GM19324 (cell line): Measurements from ENCODE around the gene PTPN9.
A peak's percentile ranks its signal among the peaks of the same experiment; 100 is the strongest.
"Not testable (repeated sequence)": the region's sequence is repeated elsewhere in the genome, so short reads cannot be mapped to it uniquely, and the experiment has no call there.

Experiments used
- ATAC-seq: cut with Tn5 transposase; IDR thresholded peaks from one replicate; pipeline ENCODE4 v1.9.1; 2021; ENCODE audit warnings: mild to moderate bottlenecking, moderate library complexity; ENCODE audit not compliant: unreplicated experiment, low FRiP score

PTPN9 gene

DNA sequence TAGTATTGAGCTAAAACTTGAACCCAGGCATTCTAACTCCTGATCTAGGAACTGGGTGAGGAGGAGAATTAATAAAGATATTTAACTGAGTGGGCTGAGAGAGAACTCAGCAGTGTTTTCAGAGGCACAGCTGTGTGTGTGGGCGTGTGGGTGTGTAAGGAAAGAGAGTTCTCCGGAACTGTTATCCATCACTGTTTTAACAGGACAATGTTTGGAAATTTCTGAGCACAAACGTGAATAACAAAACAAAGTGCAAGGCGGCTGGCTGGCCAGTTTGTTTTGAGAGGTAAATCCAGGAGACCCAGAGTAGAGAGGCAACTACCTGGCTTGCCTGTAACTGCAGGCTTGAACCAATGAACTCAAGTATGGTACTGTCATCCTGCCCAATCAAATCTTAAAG lies 5.0 kb upstream of the PTPN9 start:
- ATAC-seq, result no peak

DNA sequence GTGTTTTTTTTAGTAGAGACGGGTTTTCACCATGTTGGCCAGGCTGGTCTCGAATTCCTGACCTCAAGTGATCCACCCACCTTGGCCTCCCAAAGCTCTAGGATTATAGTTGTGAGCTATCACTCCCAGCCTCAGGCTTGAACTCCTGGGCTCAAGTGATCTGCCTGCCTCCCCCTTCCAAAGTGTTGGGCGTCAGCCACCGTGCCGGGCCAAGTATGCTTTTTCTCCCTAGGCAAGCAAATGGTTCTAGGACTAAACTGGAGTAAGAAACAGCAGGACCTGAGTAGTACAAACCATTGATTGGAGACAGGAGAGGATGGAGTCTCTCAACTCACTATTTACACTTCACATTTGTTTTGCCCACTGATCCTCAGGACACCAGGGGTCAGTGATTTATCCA lies 4.6 kb upstream of the PTPN9 start:
- ATAC-seq, result no peak

- not testable (repeated sequence) for ATAC-seq
These were observed 3.8 kb upstream of the PTPN9 start for GRCh38 chr15:75582943-75583342.

DNA sequence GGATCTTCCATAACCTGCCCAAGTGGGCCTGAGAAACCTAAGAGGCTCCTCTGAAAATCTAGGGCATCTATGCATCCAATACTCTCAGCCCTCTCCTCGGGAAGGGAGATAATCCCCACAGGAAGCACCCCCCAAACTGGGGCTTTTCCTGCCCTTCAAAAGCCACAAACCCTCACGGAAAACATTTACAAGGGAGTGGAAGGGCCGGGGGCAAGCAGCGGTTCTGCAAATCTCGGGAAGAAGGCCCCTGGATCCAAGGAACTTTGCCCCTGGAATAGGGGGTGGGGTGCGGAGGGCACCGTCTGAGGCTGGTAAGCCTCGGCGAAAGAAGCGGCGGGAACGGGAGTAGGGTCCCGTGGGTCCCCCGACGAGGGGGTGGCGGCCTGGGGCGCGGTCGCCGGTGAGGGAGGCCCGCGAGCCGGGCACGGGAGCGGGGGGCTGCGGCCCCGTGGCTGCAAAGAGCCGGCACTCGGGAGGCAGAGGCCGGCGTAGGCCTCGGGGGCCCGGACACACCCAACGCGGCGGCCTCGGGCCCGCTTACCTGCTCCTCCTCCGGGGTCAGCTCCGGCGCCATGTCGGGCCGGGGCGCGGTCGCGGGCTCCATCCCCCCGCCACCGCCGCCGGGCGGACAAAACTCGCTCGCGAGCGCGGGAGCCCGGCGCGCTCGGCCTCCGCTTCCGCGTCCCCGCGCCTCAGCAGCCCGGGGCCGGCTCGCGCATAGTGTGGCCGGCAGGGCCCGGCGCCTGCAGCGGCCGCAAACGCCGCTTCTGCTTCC lies 755 bp downstream of the PTPN9 start:
- peak; percentile 55 for ATAC-seq

DNA sequence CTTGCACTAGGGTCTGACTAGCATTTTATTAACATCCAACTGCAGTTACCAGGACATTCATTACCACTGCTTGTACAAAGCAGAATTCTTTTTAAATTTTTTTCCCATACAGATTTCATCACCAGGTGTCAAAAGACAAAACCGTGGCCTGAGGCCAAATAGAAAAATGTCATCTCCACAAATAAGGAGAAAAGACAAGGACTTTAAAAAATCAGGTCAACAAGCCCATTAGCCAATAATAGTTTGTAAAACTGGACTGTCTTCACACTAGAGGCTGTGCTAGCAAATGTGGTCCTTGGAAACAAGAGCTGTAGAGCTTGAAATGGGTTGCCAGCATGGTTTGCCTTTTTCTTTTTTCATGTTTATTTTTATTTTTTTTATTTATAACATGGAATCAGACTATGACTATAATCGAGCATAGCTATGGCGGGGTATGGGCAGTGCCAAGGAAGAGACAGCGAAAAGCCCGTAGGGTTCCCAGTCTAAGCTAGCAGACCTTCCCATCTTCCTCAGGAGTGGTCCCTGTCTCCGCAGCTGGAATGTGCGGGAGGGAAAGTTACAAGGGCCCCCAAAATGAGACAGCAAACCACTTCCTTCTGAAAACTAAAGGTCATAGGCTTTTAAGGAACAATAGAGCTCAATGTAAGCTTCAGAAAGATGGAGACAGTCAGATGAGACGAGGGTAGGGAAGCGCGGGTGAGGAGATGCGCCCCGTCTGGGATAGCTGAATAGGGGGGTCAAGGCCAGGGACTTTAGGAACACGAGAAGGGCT lies 1.5 kb downstream of the PTPN9 start:
- ATAC-seq, result no peak

DNA sequence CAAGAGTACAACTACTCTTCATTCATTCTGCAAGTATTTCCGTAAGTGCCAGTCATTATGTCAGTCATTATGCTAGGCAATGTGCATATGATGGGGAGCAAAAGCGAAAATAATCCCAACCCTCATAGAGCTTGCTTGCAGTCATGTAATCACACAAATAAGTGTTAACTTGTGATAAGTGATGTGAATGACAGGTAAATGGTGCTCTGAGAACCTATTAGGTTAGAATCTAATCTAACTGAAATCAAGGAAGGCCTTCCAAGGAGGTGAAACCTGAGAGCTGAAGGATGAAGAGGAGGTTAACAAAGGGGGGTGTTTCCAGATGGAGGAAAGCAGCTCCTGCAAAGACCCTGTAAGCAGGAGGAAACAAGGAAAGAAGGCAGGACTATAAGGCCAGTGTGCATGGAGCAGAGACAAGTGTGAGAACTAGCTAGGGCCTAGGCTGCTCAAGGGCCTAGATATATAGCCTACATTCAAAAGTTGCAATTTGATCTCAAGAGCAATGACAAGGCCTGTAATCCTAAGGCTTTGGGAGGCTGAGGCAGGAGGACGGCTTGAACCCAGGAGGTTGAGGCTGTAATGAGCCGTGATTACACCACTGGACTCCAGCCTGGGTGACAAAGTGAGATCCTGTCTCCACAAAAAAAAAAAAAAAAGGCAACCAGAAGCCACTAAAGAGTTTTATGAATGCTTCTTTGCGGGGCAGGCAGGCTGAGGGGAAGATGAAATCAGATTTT lies 5.3 kb downstream of the PTPN9 start:
- no peak for ATAC-seq

- ATAC-seq, result no peak
These were observed 8.8 kb downstream of the PTPN9 start for GRCh38 chr15:75570126-75570845.

- no peak for ATAC-seq
These were observed 13.8 kb downstream of the PTPN9 start for GRCh38 chr15:75565062-75565970.

- ATAC-seq, result no peak
These were observed 17.2 kb downstream of the PTPN9 start for GRCh38 chr15:75561888-75562287.

- not testable (repeated sequence) for ATAC-seq
These were observed 19.8 kb downstream of the PTPN9 start for GRCh38 chr15:75559360-75559759.

DNA sequence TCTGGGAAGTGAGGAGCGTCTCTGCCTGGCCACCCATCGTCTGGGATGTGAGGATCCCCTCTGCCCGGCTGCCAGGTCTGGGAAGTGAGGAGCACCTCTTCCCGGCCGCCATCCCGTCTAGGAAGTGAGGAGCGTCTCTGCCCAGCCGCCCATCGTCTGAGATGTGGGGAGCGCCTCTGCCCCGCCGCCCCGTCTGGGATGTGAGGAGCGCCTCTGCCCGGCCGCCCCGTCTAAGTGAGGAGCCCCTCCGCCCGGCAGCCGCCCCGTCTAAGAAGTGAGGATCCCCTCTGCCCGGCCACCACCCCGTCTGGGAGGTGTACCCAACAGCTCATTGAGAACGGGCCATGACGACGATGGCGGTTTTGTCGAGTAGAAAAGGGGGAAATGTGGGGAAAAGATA lies 20.2 kb downstream of the PTPN9 start:
- not testable (repeated sequence) for ATAC-seq

DNA sequence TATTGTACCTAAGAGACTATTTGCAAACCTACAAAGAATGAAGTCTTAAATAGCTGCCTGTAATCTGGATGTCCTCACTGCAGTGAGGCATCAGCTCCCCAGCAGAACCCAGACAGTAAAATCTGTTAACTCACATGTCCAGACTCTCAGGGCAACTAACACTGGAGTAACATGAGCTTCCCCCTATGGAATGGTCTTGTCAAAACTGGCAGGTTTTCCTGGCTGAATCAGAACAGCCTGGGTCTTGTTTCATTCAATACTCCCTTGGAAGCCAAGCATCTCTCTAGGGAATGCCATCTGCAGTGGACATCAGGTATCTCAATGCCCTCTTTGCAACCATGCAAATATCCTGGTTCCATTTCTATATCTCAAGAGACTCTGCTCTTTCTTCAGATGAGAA lies 24.4 kb downstream of the PTPN9 start:
- ATAC-seq, result no peak

DNA sequence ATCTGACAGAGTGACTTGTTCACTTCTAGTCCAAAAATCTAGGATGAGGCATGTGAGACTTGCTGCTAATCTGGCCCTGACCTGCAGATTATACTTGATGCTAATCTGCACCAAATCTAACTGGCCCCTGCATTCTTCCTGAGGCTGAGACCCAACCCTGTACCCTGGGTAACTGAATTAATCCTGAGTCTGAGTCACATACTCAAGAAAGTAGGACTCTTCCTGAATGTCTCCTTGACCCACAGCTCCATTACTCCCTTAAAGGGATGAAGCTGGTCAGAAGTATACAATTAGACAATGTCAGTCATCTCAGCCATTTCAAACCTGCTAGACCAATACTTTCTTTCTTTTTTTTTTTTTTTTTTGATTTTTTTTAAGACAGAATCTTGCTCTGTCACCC lies 25.5 kb downstream of the PTPN9 start:
- ATAC-seq, result no peak

DNA sequence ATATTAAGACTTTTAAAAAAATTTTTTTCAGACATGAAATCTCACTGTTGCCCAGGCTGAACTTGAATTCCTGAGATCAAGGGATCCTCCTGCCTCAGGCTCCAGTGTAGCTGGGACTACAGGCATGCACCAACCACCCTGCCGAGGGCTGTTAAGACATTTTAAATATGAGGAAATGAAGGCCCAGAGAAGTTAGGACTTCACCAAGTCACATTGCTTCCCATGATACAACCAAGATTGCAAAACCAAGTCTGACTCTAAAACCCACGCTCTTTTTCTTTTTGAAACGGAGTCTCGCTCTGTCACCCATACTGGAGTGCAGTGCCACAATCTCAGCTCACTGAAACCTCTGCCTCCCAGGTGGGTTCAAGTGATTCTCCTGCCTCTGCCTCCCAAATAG lies 28.0 kb downstream of the PTPN9 start:
- no peak for ATAC-seq

- ATAC-seq, result no peak
These were observed 34.1 kb downstream of the PTPN9 start for GRCh38 chr15:75545064-75545463.

- no peak for ATAC-seq
These were observed 34.8 kb downstream of the PTPN9 start for GRCh38 chr15:75544359-75544758.

DNA sequence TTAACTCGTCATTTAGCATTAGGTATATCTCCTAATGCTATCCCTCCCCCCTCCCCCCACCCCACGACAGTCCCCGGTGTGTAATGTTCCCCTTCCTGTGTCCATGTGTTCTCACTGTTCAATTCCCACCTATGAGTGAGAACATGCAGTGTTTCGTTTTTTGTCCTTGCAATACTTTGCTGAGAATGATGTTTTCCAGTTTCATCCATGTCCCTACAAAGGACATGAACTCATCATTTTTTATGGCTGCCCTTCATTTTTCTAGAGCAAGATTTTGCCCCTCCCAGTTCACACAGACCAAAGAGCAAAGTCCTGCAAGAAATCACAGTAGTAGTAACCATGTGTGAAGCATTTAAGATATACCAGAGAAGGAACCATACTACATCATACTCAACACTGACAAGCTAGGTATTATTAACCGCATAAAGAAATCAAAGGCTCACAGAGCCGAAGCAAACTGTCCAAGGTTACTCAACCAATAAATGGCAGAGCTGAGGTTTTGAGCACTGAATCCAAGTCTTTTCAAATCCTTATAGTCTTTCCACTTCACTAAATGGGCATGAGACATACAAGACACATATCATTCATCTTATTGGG lies 36.1 kb downstream of the PTPN9 start:
- ATAC-seq, result not testable (repeated sequence)

- no peak for ATAC-seq
These were observed 36.7 kb downstream of the PTPN9 start for GRCh38 chr15:75542386-75542797.

DNA sequence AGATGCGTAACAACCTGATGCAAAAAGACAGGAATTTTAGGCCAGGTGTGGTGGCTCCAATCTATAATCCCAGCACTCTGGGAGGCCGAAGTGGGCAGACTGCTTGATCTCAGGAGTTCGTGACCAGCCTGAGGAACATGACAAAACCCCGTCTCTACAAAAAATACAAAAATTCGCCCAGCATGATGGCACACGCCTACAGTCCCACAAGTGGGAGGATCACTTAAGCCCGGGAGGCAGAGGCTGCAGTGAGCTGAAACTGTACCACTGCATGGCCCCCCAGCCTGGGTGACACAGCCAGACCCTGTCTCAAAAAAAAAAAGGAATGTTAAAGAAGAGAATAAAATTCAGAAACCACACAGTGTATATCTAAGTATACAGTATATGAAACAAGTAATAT lies 40.7 kb downstream of the PTPN9 start:
- ATAC-seq, result no peak
